ENCODE results near the gene HIC2.
"Not testable (repeated sequence)": the region's sequence is repeated elsewhere in the genome, so short reads cannot be mapped to it uniquely, and the experiment has no call there.

The HIC2 gene

DNA sequence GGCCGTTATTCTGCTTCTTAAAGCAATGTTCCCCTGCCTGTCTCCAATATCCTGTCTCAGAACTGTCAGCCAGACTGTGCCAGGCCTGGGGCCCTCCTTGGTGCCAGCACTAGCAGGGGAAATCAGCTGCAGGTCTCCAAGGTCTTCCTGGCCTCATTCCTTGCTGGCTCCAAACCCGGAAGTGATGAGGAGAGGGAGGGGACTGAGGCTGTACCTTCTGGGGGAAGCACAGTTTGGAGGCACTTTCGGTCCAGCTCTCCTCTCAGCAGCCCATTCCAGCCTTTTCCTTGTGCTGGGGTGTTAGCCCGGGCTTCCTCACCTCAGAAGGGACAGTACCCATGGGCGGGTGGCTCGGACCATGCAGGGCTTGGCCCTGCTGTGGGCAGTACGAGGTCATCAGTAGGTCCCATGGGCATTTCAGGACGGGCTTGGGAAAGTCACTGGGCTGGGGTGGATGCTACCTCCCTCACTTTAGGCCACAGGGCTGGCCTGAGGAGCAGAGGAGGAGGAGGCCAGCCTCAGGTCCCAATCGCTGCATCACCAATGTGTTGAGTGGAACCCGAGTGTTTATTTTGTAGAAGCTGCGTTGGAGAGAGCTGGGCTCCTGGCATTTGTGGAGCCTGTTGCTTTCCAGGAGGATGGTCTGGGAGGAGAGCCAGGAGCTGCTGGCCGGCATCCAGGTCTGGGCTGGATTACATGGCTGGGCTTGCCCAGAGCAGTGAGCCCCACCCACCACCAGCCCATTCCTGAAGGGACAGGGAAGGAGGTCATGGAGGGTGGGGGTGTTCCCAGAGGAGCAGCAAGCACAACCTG, 19.0 kb downstream of the HIC2 start:
- DNase-seq, result not testable (repeated sequence)

DNA sequence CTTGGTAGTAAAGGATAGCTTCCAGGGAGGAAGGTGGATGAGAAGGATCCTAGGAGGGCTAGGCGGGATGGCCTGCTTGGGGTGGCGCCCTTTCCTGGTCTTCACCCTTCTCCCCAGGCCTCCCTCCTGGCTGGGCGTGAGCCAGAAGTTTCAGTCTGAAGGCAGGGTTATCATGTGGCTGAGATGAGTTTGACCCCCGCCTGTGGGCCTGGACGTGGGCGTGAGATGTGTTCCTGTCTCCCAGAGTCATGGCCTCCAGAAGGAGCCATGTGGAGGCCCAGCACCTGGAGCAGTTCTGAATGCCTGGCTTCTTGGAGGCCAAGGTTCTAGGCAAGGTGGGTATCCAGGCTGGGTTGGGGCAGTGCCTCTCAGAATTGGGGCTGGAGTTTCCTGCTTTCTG, 20.8 kb downstream of the HIC2 start:
- DNase-seq, result not testable (repeated sequence)

DNA sequence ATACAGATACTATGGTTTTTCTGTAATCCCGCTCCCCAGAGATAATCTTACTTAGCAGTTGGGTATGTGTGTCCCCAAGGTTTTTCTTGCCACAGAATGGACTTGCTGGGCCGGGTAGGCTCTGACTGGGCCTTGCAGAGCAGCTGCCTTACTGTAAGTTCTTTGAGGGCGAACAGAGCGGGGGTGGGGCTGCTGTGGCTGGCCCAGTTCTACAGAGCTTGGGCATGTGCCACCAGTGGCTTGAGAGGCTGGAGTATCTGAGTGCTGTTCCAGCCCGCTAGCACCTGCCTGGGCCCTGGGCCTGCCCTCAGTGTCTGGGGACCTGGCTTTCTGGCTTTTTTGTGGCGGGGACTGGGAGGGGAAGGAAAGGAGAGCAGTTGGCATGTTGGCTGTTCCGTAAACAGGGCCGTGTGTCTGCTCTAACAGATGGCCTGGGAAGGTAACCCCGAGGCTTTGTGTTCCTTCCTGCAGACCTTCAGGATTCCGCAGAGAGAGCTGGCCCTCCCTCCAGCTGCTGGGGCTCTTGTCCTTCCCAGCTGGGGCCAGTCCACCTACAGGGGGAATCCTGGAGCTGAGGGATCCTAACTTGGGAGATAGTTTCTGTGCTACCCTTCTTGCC, 23.0 kb downstream of the HIC2 start:
- not testable (repeated sequence) for DNase-seq

DNA sequence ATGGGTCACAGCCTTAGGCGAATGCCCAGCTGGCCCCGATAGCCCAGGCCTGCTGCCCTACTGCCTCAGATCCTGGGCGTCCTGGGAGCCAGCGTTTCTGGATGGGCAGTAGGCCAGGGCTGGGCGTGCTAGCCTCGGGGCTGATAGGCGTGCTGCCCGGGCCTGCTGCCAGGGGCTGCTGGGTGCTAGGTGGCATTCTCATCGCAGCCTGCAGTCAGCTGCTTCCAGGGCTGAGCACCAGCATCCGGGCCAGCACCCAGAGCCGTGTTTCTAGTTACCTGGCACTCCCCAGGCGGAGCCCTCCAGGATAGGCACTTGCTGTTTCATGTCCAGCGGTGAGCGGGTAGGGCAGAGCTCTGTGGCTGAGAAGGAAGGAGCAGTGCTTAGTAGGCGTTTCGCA, 23.5 kb downstream of the HIC2 start:
- not testable (repeated sequence) for DNase-seq

DNA sequence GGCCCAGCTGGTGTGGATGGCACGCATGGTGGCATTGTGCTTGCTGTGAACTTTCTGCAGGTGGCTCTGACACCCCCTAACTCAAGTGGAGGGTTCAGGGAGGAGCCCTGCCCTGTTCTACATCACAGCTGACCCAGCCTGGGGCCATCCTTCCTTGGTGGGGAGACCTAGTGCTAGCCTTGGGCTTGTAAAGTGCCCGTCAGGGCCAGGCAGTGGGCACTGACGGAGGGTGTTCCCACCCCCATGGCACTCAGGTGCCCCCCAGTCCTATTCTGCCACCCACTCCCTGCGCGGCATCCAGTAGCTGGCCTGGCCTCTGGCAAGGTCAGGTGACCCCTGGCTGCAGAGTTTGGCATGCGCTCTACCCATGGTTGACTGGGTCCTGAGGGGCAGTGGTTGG, 24.0 kb downstream of the HIC2 start:
- not testable (repeated sequence) for DNase-seq

DNA sequence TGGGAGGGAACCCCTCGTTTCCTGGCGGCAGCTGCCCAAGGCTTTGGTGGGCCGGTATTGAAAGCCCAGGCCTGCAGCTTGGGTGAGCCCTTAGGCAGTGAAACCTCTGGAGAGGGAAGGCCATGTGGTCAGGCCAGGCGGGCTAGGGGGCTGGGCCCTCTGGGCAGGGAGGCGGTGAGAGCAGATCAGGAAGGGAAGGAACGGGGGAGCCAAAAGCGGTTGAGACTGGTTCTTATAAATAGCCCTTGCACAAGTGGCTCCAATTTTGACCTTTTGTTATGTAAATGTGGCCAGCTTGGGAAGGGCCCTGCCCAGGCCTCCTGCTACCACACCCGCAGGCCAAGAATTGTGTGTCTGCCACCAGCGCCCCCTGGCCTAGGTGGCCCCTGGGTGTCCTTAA, 25.0 kb downstream of the HIC2 start:
- DNase-seq, result not testable (repeated sequence)

DNA sequence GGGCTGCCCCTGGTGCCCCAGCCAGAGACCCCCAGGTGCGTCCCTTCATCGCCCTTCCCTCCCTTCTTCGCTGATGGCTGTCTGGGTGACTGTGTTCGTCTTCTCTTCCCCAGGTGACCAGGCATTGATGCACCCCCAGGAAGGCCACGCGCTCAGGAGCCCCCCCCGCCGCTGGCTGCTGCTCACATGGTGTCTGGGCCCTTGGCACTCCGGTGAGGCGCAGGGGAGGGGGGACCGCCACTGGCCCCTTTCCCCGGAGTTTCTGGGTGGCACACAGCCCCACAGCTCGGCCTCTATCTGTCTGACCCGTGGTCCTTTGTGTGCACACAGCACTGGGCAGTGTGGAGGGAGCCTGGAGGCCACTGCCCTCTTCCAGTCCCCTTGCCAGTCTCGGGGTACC, 25.5 kb downstream of the HIC2 start:
- DNase-seq, result not testable (repeated sequence)

DNA sequence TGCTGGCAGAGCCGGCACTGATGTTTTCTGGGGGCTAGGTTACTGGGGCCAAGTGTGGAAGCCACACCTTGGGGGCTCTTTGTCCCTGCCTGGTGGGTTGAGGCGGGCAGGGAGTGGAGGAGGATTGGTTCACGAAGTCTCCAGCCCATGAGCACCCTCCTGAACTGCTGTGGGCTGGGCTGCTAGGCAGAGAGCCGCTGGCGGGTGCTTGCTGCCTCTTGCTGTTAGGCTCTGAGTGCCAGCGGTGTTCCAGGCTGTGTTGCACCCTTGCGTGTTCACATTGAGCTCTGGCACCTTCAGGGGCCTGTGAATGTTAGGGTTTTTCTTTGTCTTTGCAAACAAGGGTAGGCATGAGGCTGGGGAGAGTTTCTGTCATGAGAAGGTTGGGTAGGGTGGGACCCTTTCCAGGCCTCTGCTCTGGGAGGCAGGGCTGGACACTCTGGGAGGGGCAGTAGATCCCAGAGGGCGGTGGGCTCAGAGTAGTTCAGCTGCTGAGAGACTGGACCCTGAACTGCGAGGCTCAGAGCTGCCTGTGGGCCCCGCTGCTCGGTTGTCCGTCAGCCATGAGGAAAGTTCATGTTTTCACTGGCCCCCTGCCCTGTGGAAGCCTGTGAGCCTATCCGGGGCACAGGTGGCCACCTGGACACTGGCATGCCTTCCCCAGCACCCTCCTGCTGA, 26.0 kb downstream of the HIC2 start:
- DNase-seq, result no peak

DNA sequence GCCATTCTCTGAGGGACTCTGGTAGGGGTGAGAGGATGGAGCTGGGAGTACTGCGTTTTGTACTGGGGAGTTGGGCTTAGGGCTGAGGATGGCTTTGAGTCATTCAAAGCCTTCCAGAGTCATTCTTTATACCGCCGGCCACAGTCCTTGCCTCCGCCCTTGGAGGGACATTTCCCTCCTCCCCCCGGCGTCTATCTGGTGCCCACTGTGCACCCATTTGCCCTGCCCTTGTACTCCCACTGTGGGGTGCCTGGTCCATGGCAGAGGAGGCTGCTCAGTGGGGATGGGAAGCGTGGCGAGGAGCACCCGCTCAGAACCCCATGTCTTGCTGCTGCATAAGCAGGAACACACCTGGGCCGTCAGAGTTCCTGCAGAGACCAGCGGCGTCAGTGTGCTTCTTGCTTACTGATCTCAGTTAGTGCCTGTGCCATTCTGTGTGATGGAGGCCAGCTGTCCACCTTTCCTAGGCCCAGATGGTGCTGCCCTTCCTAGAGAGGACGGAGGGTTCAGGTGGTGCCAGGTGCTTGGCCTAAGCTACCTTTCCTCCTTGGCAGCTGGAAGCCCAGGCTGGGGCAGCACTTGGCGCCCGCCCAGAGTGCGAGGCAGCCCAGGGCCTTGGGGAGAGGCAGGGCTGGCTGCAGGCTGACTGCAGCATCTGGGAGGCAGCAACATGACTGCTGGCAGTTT, 26.7 kb downstream of the HIC2 start:
- DNase-seq, result no peak

DNA sequence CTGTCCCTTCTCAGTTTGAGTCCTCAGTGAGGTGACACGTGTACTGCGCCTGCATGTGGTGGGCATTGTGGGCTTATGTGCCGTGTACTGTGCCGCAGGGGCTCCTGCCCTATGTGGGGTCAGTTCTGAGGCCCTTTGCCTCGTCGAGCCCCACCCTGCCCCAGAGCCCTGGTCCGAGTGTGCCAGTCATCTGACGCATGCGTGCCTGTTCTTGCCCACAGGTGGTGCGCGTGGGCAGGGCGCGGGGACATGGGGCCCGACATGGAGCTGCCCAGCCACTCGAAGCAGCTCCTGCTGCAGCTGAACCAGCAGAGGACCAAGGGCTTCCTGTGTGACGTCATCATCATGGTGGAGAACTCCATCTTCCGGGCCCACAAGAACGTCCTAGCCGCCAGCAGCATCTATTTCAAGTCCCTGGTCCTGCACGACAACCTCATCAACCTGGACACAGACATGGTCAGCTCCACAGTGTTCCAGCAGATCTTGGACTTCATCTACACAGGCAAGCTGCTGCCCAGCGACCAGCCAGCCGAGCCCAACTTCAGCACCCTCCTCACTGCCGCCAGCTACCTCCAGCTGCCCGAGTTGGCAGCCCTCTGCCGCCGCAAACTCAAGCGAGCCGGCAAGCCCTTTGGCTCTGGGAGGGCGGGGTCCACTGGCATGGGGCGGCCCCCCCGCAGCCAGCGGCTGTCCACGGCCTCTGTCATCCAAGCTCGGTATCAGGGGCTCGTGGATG, 27.7 kb downstream of the HIC2 start:
- no peak for DNase-seq

DNA sequence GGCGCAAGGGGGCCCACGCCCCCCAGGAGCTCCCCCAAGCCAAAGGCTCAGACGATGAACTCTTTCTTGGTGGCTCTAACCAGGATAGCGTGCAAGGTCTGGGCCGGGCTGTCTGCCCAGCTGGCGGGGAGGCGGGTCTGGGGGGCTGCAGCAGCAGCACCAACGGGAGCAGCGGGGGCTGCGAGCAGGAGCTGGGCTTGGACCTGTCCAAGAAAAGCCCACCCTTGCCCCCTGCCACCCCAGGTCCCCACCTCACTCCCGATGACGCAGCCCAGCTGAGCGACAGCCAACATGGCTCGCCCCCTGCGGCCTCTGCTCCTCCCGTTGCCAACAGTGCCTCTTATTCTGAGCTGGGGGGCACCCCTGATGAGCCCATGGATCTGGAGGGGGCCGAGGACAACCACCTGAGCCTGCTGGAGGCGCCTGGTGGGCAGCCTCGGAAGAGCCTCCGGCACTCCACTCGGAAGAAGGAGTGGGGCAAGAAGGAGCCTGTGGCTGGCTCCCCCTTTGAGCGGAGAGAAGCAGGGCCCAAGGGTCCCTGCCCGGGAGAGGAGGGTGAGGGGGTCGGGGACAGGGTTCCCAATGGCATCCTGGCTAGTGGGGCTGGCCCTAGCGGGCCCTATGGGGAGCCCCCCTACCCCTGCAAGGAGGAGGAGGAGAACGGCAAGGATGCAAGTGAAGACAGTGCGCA, 28.4 kb downstream of the HIC2 start:
- no peak for DNase-seq

DNA sequence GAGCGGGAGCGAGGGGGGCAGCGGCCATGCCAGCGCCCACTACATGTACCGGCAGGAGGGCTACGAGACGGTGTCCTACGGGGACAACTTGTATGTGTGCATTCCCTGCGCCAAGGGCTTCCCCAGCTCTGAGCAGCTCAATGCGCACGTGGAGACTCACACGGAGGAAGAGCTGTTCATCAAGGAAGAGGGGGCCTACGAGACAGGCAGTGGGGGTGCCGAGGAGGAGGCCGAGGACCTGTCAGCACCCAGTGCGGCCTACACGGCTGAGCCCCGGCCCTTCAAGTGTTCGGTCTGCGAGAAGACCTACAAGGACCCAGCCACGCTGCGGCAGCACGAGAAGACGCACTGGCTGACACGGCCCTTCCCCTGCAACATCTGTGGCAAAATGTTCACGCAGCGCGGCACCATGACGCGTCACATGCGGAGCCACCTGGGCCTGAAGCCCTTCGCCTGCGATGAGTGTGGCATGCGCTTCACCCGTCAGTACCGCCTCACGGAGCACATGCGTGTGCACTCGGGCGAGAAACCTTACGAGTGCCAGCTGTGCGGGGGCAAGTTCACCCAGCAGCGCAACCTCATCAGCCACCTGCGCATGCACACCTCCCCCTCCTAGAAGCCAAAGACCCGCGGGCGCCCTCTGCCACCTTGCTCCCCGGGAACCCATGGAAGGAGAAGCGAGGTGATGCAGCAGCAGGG, 29.1 kb downstream of the HIC2 start:
- no peak for DNase-seq

DNA sequence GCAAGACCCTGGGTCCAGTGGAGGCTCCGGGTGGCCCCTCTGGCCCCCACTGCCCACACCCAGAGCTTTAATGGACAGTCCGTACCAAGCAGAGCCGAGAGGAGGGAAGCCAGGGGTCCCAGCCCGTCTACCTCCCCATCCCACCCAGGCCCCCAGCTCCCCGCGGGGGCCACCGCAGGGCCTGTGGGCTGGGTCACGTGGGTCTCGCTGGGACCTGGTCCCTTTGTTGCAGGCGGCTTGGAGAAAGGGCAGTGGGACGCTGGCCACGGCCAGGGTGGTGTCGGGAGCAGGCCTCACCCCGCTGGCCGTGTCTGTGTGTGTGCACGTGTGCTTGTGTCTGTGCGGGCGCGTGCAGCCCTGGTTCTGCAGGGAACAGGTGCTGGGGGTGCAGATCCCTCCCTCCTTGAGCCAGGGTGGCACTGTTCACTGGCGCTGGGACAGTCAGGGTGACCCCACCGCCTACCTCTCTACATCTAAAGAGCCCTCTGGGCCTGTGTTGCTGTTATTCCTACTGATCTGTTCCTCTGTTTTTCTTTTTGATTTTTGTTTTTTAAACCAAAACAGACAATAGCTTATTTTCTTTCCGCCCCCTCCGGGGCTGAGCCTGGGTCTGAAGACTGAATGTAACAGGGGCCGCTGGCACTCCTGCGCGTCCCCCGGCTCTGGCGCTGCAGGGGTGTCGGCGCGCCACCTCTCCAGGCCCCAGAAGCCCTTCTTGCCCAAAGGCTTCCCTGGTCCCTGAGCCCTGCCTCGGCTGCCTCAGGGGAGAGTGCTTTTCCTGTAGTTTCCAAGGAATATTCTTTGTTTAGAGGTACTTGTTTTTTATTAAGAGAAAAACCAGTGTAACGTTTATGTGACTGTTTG, 29.9 kb downstream of the HIC2 start:
- no peak for DNase-seq

DNA sequence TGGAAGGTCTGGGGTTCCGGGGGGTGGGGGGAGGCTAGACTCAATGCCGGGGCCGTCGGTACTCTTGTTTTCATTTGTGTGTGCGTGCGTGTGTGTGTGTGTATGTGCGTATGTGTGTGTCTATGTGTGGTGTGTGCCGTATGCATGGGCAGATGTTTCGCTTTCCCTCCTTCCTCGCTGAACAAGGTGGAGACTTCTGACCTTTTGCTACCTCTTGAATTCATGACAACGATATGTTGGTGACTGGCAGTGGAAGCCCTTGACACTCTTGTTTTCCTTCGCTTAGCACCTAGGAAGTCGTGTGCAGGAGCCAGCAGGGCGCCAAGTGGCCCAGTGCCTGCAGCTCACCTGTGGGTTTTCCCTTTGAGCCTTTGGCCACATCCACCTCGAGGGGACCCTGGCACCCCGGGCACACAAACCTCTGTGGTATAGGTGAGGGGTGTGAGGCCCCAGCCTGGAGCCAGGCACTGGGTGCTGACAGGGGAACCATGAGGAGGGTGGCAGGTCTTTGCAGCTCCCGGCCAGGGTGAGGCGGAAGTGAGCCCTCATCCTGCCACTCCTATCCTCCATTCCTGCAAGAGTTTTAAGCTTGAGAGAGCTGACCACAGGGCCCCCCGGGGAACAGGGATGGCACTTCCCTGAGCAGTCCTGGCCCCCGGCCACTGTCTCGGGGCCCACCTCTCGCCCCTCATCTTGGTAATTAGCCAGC, 30.7 kb downstream of the HIC2 start:
- no peak for DNase-seq

DNA sequence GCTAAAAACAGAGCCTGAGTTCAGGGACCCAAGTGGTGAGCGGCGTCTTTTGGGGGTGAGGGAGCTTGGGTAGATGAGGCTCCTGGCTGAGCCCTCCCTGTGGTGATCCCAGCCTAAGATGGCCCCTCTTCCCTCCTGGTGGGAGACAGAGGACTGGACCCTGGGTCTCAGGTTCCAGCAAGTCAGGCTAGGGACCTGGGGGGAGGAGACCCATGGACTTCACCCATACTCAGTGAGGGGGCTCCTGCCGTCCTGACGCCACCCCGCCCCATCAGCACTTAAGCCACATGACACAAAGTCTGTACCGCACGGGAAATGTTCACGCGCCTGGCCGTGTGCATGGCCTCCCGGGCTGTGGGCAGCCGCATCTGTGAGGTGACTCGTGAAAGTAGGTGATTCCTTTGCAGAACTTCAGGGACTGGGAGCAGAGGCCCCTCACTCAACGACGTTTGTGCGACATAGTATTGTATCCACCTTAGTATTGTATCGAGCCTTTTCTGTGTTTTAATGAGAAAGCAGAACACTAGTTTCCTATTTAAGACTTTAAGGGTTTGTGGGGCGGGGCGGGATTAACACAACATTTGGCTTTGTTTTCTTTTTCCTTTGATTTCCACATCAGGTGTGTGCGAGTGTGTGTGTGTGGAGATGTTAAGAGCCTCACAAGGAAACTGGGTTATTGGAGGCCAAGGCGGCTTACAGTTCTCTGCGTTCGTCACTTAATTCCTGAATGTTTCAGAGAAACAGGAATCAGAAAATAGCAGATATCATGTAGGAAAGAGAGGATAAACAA, 31.7 kb downstream of the HIC2 start:
- no peak for DNase-seq

DNA sequence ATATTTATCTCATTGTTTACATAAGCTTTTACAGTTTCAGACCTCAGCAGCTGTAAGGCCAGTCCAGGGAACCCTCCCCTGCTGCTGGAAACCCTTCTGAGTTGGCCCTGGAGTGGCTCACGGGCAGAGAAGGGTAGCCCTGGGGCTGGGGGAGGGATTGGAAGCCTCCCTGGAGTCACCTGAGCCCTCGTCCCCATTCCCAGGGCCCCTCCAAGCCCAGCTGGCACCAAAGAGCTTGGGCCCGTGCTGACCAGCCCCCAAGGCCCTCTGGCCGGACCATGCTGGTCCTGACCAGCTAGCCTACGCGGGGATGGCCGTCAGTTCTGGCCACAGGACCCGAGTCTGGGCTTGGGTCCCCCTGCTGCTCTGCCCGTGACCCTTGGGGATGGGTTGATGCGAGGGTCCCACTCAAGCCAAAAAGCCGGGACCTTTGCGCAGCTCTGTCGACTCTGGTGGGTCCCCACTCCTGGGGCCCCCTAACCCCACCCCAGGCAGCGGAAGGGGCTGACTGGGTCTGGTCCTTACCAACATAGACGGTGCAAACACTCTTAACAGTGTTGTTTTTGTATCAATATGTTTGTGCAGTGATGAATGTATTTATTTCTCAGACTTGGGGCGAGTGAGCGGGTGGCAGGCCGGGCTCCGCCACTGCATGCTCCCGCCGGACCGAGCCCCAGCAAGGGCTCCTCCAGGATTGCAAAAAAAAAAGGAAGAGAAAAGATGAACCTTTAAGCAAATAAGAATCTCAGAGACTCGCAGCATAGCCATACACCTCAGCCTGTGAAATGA, 32.6 kb downstream of the HIC2 start:
- DNase-seq, result no peak

DNA sequence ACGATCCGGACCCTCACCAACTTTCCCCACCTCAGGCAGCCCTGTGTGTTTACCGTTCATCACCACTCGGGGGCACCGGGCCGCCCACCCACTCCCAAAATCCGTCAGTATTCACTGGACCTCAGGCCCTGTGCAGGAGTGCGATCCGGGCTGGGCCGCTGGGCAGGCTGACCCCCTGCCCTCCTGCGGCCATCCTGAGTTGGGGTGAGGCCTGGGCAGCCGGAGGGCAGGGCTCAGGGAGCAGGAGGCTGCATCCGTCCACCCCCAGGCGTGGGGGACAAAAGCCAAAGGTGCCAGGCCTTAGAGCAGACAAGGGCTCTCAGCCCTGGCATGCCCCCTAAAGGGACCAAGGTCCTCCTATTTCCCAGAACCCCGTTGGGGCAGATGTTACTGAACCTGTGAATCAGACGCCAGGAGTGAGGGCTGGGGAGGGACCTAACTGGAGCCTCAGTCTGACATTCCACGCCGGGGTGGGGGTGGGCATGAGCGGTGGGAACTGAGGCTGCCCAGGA, 33.2 kb downstream of the HIC2 start:
- no peak for DNase-seq

DNA sequence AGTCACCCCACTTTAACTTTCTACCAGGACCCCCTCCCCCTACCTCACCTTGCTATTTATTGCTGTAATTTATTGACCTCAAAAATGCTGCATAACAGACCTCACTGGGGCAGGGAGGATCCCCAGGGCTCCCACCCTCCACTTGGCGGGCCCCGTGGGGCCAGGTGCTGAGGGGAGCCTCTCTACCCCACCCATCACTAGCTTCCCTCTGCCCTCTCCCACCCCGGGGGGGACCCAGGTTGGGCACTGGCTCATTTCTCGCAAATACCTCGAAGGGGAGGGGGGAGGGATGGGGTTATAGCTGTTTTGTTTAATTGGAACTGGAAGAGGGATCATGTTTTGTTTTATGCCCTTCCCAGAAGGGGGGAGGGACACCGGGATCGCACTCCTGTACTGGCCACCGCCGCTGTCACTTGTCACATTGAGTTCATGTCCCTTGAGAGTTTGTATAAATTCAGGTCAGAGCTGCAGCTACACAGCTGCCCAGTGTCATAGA, 33.7 kb downstream of the HIC2 start:
- no peak for DNase-seq
